GM18517 (cell line): ENCODE measurements around the gene MAPK1IP1L.
"Not testable (repeated sequence)": the region's sequence is repeated elsewhere in the genome, so short reads cannot be mapped to it uniquely, and the experiment has no call there.

Experiments used
- ATAC-seq: cut with Tn5 transposase; IDR thresholded peaks from one replicate; pipeline ENCODE4 v1.9.1; 2021; ENCODE audit warnings: mild to moderate bottlenecking, moderate library complexity; ENCODE audit not compliant: unreplicated experiment

MAPK1IP1L gene

GRCh38 chr14:55053500-55053899 is 2.1 kb downstream of the MAPK1IP1L start:
- ATAC-seq, result no peak

DNA sequence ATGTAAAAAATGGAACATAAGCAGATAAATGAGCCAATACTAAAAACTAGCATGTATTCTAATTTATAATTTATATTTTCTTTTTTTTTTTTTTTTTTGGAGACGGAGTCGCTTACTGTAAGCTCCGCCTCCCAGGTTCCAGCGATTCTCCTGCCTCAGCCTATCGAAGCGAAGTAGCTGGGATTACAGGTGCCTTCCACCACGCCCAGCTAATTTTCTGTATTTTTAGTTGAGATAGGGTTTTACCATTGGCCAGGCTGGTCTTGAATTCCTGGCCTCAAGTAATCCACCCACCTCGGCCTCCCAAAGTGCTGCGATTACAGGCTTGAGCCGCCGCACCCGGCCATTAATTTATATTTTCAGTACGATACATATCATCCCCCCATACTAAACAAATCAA is 2.7 kb downstream of the MAPK1IP1L start:
- no peak for ATAC-seq

DNA sequence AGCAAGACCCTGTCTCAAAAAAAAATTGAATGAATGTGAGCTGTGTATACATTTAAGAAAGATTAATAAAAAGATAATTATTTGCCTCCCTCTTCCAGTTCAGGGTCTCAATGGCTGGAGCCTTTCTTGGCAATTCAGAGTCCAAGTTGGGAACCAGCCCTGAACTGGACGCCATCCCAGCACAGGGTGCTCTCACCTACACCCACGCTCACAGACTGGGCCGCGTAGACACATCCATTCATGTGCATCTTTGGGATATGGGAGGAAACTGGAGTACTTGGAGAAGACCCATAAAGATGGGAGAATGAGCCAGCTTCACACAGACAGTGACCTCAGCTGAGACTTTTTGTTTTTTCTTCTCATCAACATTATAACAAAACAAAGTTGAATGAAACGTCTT is 6.5 kb downstream of the MAPK1IP1L start:
- no peak for ATAC-seq

- ATAC-seq, result no peak
Observed at GRCh38 chr14:55059333-55059732, 7.9 kb downstream of the MAPK1IP1L start.

DNA sequence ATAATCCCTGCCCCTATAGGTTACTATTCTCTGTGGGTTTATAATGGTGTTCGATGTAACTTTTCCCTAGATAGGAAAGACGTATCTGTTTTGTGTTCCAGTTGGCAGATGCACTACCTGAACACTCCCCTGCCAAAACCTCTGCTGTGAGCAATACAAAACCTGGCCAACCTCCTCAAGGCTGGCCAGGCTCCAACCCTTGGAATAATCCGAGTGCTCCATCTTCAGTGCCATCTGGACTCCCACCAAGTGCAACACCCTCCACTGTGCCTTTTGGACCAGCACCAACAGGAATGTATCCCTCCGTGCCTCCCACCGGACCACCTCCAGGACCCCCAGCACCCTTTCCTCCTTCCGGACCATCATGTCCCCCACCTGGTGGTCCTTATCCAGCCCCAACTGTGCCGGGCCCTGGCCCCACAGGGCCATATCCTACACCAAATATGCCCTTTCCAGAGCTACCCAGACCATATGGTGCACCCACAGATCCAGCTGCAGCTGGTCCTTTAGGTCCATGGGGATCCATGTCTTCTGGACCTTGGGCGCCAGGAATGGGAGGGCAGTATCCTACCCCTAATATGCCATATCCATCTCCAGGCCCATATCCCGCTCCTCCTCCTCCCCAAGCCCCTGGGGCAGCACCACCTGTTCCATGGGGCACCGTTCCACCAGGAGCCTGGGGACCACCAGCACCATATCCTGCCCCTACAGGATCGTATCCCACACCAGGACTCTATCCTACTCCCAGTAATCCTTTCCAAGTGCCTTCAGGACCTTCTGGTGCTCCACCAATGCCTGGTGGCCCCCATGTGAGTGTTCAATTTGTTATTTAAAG is 11.3 kb downstream of the MAPK1IP1L start:
- no peak for ATAC-seq

DNA sequence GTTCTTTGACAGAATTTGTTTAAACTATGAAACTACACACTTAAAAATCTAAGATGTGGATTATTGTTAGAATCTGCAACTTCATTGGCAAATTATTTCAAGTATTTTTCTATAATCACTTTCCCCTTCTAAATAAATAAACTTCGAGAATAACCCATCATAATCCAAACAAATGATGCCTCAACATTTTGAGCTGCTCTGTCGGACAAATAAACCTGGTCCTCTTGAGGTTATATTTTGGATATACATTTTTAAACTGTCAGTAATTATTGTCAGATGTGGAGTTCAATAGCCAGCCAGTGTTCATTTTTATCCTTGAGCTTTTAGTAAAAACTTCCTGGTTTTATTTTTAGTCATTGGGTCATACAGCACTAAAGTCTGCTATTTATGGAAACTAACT is 13.4 kb downstream of the MAPK1IP1L start:
- not testable (repeated sequence) for ATAC-seq

DNA sequence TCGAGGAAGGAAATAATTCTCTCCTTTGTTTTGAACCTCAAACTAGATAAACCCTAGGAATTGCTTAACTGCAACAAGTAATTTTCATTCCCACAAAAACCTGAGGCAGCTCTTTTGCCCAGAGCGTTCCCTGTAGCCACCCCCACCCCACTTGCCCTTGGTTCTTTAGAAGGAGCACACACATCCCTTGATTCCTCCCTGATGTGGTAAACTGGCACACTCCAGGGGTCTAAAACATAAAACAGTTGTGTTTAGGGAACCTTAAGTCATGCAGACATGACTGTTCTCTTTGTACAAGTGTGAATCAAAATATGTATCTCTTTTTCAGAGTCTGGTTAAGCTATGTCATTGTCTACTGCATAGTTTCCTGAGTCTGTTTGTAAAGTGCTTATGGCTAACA is 14.0 kb downstream of the MAPK1IP1L start:
- no peak for ATAC-seq

DNA sequence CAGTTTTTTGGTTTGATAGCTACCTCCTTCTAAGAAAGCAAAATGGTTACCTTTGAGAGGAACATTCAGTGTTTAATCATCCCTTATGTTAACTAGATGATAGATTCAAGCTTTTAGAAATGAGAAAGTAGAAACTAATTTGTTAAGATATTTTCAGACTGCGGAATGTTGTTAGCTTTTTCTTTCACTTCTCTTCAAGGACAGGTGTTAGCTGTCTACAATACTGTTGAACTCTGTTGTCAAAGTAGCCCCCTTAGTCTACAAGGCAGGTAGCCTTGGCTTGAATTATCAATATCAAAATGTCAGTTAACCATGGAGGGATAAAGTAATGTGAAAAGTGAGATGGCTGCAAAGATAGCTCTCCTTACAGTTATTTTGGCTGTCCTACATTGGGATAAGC is 14.8 kb downstream of the MAPK1IP1L start:
- no peak for ATAC-seq

DNA sequence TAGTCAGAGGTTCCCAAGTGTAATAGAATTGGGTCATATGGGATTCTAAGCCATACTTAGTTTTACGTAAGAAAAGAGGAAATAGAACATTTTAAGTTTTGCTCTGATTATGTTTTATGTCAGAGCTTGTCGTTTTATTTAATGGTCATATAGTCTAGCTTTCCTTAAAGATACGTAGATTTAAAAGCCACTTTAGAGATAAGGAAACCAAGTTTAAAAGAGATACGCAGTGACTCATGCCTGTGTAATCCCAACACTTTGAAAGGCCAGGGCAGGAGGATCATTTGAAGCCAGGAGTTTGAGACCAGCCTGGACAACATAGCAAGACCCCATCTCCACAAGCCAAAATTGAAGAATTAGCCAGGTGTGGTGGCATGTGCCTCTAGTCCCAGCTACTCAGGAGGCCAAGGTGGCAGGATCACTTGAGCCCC is 19.5 kb downstream of the MAPK1IP1L start:
- ATAC-seq, result no peak

GRCh38 chr14:55071870-55072640 is 20.6 kb downstream of the MAPK1IP1L start:
- peak; percentile 36 for ATAC-seq

DNA sequence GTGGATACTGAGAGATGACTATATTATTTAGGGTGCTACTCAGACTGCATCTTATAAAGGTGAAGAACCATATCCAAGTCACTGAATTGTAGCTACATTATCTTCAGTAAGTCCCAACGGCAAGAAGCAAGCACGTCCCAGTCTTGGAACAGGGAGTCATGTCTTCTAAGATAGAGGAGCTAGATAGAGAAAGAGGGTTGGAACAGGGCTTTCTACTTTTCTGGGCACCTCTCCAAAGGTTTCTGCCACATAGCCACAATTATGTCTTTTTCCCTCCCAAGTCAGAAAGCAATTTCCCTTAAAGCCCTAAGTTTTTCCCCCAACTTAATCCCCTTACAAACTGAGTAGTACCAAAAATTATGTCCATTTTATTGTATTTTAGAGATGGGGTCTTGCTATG is 22.4 kb downstream of the MAPK1IP1L start:
- ATAC-seq, result no peak

GRCh38 chr14:55074662-55075061 is 23.2 kb downstream of the MAPK1IP1L start:
- peak; percentile 41 for ATAC-seq

GRCh38 chr14:55075628-55076175 is 24.3 kb downstream of the MAPK1IP1L start:
- no peak for ATAC-seq

GRCh38 chr14:55077170-55078151 is 26.0 kb downstream of the MAPK1IP1L start:
- ATAC-seq, result no peak

- ATAC-seq, result not testable (repeated sequence)
Observed at GRCh38 chr14:55079961-55080360, 28.5 kb downstream of the MAPK1IP1L start.

DNA sequence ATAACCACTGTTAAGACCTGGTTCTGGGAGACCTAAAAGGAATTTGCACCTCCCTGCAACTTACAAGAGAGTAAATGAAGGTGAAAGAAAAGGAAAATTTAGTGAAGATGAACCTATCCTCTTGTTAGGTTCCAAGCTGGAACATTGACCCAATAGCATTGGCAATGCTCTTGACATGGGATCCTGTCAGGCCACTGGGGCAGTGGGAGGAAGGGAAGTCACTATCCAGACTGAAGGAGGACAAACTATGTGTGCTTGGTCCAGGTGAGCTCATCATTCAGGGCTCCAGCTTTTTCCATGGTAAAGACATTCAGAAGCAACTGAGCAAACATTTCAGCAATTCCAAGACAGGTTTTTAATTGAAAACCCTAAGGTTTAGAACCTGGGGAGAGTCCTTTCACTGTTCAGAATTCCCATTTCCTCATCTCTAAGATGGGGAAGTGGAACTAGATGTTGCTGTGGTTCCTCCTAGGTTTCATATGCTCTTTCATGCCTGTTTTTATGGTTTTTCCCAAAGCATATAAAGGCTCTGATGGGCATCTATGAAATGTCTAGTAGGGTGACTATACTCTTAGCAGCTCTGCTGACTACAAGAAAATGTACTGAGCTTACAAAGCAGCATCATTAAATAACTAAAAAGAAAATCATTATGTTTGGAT is 33.1 kb downstream of the MAPK1IP1L start:
- ATAC-seq, result no peak

- ATAC-seq, result no peak
Observed at GRCh38 chr14:55085060-55085660, 33.7 kb downstream of the MAPK1IP1L start.

- ATAC-seq, result no peak
Observed at GRCh38 chr14:55086938-55087337, 35.5 kb downstream of the MAPK1IP1L start.

DNA sequence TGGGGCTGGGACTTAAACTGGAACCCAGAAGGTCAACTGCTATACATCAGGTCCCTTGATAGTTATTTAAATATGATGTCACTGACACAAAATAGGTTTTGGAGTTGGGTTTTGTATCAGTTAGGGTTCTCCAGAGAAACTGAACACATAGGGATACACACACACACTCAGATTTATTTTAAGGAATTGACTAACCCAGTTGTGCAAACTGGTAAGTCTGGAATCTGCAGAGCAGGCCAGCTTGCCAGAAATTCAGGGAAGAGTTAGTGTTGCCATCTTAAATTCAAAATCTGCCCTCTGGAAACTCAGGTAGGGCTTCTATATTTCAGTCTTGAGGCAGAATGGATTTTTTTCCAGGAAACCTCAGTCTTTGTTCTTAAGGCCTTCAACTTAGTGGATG is 36.9 kb downstream of the MAPK1IP1L start:
- no peak for ATAC-seq

DNA sequence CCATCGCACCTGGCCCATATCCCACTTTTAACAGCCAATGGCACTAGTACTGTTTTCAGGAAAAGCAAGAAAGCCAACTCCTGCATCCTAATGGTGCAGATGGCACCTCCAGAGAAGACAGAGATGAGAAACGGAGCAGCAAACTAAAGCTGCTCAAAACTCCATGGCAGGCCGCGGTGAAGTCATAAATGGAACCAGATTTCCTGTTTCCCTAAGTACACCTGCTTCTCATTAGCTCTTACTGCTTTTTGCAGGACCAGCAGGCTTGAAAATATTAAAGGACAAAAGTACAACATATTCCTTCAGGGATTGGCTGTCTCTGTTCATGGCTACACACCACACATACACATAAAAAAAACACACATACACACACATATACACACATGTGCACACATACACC is 40.9 kb downstream of the MAPK1IP1L start:
- no peak for ATAC-seq
